ENCODE results near the gene STRBP. TPM values are rescaled to one million over a fixed set of nuclear protein-coding genes. Genes with fewer than 3 reads are reported as not detected.
"Not testable (repeated sequence)": the region's sequence is repeated elsewhere in the genome, so short reads cannot be mapped to it uniquely, and the experiment has no call there.

Gene STRBP
- total RNA-seq, 2 experiments from 2014 or later: 31.6 to 34.8 TPM

DNA sequence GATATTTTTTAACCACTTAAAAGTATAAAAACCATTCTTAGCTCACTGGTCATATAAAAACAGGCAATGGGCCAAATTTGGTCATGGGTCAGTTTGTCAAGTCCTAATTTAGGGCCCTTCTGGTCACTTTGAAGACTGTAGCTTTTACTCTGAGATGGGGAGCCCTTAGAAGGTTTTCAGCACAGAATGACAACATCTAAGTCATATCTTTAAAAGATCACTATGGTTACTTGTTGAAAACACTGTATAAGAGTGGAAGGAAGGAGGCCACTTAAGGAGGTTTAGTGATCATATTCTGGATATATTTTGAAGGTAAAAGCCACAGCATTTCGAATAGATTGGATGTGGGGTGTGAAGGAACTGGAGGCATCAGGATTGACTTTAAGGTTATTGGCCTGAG lies 76.7 kb downstream of the STRBP start:
- DNase-seq (no peak), ATAC-seq (no peak)
- Mint-ChIP-seq H3K4me3 (no peak overlapping the region), H3K36me3 (ENCODE audit: low read depth) (peaks cover 4% of the 10 kb centered on the region), H3K4me1 (no peaks in the 10 kb centered on the region), H3K27me3 (no peaks in the 10 kb centered on the region), H3K27ac (no peak overlapping the region), H3K9me3 (ENCODE audit: low read depth) (peaks cover 3% of the 10 kb centered on the region)
- intact Hi-C loops (cut with DNase I, micrococcal nuclease): no loop called here
- ChIA-PET POLR2A (no interaction called here), CTCF (no interaction called here)

DNA sequence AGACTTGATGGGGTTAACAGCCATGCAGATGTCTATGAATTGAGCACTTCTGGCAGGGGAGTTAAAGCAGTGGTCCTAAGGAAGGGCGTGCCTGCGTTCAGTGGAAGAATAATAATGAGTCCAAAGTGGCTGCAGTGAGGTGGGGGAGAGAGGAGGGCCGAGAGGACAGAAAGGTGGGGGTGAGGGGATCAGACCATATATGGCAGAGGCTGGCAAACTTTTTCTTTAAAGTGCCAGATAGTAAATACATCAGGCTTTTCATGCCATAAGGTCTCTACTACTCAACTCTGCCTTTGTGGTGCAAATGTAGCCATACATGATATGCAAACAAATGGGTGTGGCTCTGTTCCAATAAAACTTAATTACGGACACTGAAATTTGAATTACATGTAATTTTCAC lies 77.1 kb downstream of the STRBP start:
- ChIA-PET POLR2A (no interaction called here), CTCF (no interaction called here)
- H3K36me3 Mint-ChIP-seq (ENCODE audit: low read depth): peaks cover 4% of the 10 kb centered on the region
- DNase-seq: no peak
- H3K27ac Mint-ChIP-seq: no peak overlapping the region
- ATAC-seq: no peak
- H3K4me1 Mint-ChIP-seq: no peaks in the 10 kb centered on the region
- H3K9me3 Mint-ChIP-seq (ENCODE audit: low read depth): peaks cover 3% of the 10 kb centered on the region
- H3K27me3 Mint-ChIP-seq: no peaks in the 10 kb centered on the region
- no peak overlapping the region for H3K4me3 Mint-ChIP-seq
- intact Hi-C loops (cut with DNase I, micrococcal nuclease): no loop called here

DNA sequence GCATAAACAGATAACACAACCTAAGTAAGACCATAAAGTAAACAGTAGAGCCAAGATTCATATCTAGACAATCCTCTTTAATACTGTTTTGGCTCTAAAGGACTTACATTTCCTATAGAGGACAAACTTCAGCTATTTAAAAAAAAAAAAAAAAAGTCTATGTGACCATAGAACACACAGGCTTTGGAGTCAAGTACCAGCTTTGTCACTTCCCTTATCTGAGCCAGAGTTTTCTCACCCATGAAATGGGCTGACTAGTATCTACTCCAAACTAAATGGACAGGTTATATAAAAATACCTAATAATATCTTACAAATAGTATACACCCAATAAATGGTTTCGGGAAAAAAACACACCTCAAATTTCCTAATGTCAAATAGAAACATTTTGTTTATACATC lies 81.3 kb downstream of the STRBP start:
- no peak for DNase-seq
- intact Hi-C loops (cut with DNase I, micrococcal nuclease): no loop called here
- H3K4me3 Mint-ChIP-seq: no peak overlapping the region
- H3K9me3 Mint-ChIP-seq (ENCODE audit: low read depth): peaks cover 3% of the 10 kb centered on the region
- H3K36me3 Mint-ChIP-seq (ENCODE audit: low read depth): peaks cover 4% of the 10 kb centered on the region
- H3K27me3 Mint-ChIP-seq: no peaks in the 10 kb centered on the region
- ChIA-PET POLR2A (no interaction called here), CTCF (interaction anchor here (0.8 kb wide), 1 partner anchor 162 kb away, joined by 3 read pairs; no protein-coding TSS in a partner anchor)
- no peak for ATAC-seq
- H3K4me1 Mint-ChIP-seq: no peaks in the 10 kb centered on the region
- H3K27ac Mint-ChIP-seq: no peak overlapping the region

DNA sequence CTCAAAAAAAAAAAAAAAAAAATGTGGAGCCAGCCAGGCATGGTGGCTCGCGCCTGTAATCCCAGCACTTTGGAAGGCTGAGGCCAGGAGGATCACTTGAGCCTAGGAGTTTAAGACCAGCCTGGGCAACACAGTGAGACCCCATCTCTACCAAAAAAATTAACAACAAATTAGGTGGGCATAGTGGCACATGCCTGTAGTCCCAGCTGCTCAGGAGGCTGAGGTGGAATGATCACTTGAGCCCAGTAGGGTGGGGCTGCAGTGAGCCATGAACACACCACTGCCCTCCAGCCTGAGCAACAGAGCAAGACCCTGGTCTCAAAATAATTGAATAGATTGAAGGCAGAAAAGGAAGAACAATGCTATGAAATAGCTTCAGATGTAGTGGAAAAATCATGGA lies 82.4 kb downstream of the STRBP start:
- ATAC-seq; H3K4me3 Mint-ChIP-seq; H3K36me3 Mint-ChIP-seq (ENCODE audit: low read depth); POLR2A ChIA-PET; H3K9me3 Mint-ChIP-seq (ENCODE audit: low read depth); H3K4me1 Mint-ChIP-seq; intact Hi-C loops (cut with DNase I, micrococcal nuclease); H3K27ac Mint-ChIP-seq; DNase-seq; H3K27me3 Mint-ChIP-seq: not testable (repeated sequence)
- CTCF ChIA-PET: interaction anchor here (0.7 kb wide), 1 partner anchor 149 kb away, joined by 3 read pairs; no protein-coding TSS in a partner anchor

DNA sequence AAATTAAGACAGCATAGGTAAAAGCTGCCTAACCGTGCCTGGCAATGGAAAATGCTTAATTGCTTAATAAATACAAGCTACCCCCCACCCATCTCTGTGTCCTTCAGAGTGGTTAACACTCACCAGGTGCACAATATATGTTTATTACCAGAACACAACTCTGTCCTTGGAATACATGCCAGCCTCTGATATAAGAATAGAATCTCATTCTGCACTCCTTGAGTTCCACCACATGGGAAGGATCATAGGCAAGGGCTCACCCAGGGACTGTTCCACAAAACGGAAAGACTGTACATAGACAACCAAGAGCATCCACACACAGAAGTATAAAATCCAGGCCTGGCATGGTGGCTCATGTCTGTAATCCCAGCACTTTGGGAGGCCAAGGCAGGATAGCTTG lies 91.4 kb downstream of the STRBP start:
- no peak overlapping the region for H3K4me3 Mint-ChIP-seq
- H3K27me3 Mint-ChIP-seq: no peaks in the 10 kb centered on the region
- no peak overlapping the region for H3K27ac Mint-ChIP-seq
- H3K36me3 Mint-ChIP-seq (ENCODE audit: low read depth): peaks cover 25% of the 10 kb centered on the region
- no peaks in the 10 kb centered on the region for H3K9me3 Mint-ChIP-seq (ENCODE audit: low read depth)
- ATAC-seq: no peak
- peaks cover 3% of the 10 kb centered on the region for H3K4me1 Mint-ChIP-seq
- no peak for DNase-seq
- ChIA-PET POLR2A (no interaction called here), CTCF (interaction anchor here (2.0 kb wide), 1 partner anchor 9 kb away, joined by 6 read pairs; no protein-coding TSS in a partner anchor)
- intact Hi-C loops (cut with DNase I, micrococcal nuclease): no loop called here

GRCh38 chr9:123175854-123176629 lies 92.3 kb downstream of the STRBP start:
- peaks cover 25% of the 10 kb centered on the region for H3K36me3 Mint-ChIP-seq (ENCODE audit: low read depth)
- ATAC-seq: no peak
- no peak overlapping the region for H3K27ac Mint-ChIP-seq
- no peak overlapping the region for H3K4me3 Mint-ChIP-seq
- intact Hi-C loops (cut with DNase I, micrococcal nuclease): no loop called here
- DNase-seq: no peak
- H3K9me3 Mint-ChIP-seq (ENCODE audit: low read depth): no peaks in the 10 kb centered on the region
- CTCF ChIA-PET: interaction anchor here (2.0 kb wide), 1 partner anchor 8 kb away, joined by 6 read pairs; no protein-coding TSS in a partner anchor
- peaks cover 3% of the 10 kb centered on the region for H3K4me1 Mint-ChIP-seq
- H3K27me3 Mint-ChIP-seq: no peaks in the 10 kb centered on the region
- POLR2A ChIA-PET: no interaction called here

DNA sequence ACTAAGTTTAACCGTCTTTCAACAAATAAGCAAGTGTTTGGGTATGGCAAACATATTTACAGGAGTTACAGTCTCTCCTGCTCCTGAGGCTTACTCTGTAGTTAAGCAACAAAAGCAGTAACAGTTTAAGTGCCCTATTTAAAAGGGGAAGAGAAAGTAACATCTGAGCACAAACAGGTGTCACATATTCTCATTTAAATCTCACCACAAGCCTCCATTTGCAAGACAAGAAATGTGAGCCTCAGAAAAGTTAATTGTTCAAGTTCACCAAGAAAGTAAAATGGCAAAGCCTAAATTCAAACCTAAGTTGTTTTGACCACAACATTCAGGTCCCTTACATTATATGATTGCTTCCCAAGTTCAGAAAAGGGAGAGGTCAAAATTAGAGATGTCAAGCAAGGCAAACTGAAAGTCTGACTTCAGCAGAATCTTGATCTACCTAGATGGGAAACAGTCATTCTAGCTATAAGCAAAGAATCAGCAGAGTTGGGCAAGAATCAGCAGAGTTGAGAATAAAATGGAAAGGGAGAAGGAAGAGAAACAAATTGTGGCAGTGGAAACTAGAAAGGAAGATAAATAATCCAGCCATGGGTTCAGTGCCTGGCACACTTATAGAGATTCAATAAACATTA lies 93.4 kb downstream of the STRBP start:
- H3K4me1 Mint-ChIP-seq: peaks cover 3% of the 10 kb centered on the region
- DNase-seq (no peak), ATAC-seq (no peak)
- intact Hi-C loops (cut with DNase I, micrococcal nuclease): no loop called here
- H3K36me3 Mint-ChIP-seq (ENCODE audit: low read depth): peaks cover 22% of the 10 kb centered on the region
- ChIA-PET POLR2A (no interaction called here), CTCF (interaction anchor here (0.6 to 1.0 kb wide), 3 partner anchors 12 to 225 kb away, joined by 3 to 5 read pairs (median 3); no protein-coding TSS in a partner anchor)
- no peak overlapping the region for H3K27ac Mint-ChIP-seq
- H3K4me3 Mint-ChIP-seq: no peak overlapping the region
- no peaks in the 10 kb centered on the region for H3K9me3 Mint-ChIP-seq (ENCODE audit: low read depth)
- no peaks in the 10 kb centered on the region for H3K27me3 Mint-ChIP-seq

DNA sequence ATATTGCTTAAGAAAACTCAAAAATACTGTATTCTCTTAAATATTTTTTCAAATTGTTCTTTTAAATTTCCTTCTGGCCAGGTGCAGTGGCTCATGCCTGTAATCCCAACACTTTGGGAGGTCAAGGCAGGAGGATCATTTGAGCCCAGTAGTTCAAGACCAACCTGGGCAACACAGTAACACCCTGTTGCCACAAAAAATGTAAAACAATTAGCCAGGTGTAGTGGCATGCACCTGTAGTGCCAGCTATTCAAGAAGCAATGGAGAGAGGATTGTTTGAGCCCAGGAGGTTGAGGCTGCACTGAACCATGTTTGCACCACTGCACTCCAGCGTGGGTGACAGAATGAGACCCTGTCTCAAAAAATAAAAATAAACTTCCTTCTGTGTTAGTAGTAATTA lies 94.3 kb downstream of the STRBP start:
- intact Hi-C loops (cut with DNase I, micrococcal nuclease): no loop called here
- DNase-seq (no peak), ATAC-seq (no peak)
- Mint-ChIP-seq H3K27ac (no peak overlapping the region), H3K27me3 (no peaks in the 10 kb centered on the region), H3K36me3 (ENCODE audit: low read depth) (peaks cover 21% of the 10 kb centered on the region), H3K4me1 (peaks cover 3% of the 10 kb centered on the region), H3K9me3 (ENCODE audit: low read depth) (no peaks in the 10 kb centered on the region), H3K4me3 (no peak overlapping the region)
- ChIA-PET POLR2A (interaction anchor here (0.6 kb wide), 1 partner anchor 23 kb away, joined by 3 read pairs; no protein-coding TSS in a partner anchor), CTCF (interaction anchor here (1.0 kb wide), 1 partner anchor 11 kb away, joined by 5 read pairs; no protein-coding TSS in a partner anchor)

DNA sequence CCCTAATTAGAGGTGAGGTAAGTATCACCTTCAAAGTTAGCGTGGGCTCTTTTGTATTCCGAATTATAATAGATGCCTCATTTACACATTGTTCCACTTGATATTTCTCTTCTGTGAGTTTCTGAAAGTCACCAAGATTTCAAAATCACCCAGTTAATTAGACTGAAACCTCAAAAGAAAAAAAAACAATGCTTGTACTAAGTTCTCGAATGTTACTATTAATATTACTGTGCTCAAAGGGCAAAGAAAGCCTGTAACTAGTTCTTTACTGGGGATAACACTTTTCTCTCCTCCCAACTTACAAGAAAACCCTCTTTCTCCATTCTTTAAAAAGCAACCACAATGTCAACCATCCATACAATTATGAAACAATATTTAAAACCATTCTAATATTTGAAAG lies 98.5 kb downstream of the STRBP start:
- ATAC-seq (no peak), DNase-seq (no peak)
- intact Hi-C loops (cut with DNase I, micrococcal nuclease): no loop called here
- Mint-ChIP-seq H3K27me3 (no peaks in the 10 kb centered on the region), H3K36me3 (ENCODE audit: low read depth) (peaks cover 12% of the 10 kb centered on the region), H3K9me3 (ENCODE audit: low read depth) (no peaks in the 10 kb centered on the region), H3K27ac (no peak overlapping the region), H3K4me1 (peaks cover 4% of the 10 kb centered on the region), H3K4me3 (no peak overlapping the region)
- ChIA-PET CTCF (no interaction called here), POLR2A (no interaction called here)

- intact Hi-C loops (cut with DNase I, micrococcal nuclease): no loop called here
- Mint-ChIP-seq H3K4me1 (peaks cover 4% of the 10 kb centered on the region), H3K27ac (no peak overlapping the region), H3K9me3 (ENCODE audit: low read depth) (no peaks in the 10 kb centered on the region), H3K36me3 (ENCODE audit: low read depth) (peaks cover 9% of the 10 kb centered on the region), H3K27me3 (no peaks in the 10 kb centered on the region), H3K4me3 (no peak overlapping the region)
- no peak for ATAC-seq
- ChIA-PET CTCF (interaction anchor here (0.7 to 1.4 kb wide), 4 partner anchors 9 to 182 kb away, joined by 3 to 6 read pairs (median 4); no protein-coding TSS in a partner anchor), POLR2A (no interaction called here)
- no peak for DNase-seq
These were observed 99.8 kb downstream of the STRBP start for GRCh38 chr9:123168586-123168985.

DNA sequence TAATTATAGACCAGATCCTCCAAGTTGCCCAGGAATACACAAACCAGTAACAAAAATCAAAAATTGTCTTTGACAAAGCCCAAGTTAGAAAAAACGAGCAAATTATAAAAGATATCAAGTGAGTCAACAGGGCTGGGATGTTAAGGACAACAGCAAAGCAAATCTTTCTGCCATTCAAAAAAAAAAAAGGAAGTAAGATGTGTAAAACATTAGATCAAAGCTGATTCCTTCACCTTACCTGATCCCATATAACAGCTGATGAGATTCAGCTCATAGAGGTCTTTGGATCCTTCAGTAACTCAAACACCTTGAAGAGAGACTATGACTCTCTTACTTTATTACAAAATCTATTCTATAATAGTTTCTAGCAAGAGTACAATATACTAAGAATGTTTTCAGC lies 100.9 kb downstream of the STRBP start:
- ChIA-PET CTCF (interaction anchor here (1.0 to 1.4 kb wide), 2 partner anchors 10 to 187 kb away, joined by 4 to 6 read pairs; no protein-coding TSS in a partner anchor), POLR2A (interaction anchor here (0.6 to 0.7 kb wide), 2 partner anchors 14 to 181 kb away, joined by 3 to 4 read pairs; no protein-coding TSS in a partner anchor)
- Mint-ChIP-seq H3K4me3 (no peak overlapping the region), H3K4me1 (peaks cover 4% of the 10 kb centered on the region), H3K27me3 (no peaks in the 10 kb centered on the region), H3K36me3 (ENCODE audit: low read depth) (peaks cover 8% of the 10 kb centered on the region), H3K27ac (no peak overlapping the region), H3K9me3 (ENCODE audit: low read depth) (no peaks in the 10 kb centered on the region)
- intact Hi-C loops (cut with DNase I, micrococcal nuclease): no loop called here
- no peak for DNase-seq
- no peak for ATAC-seq

GRCh38 chr9:123165813-123166212 lies 102.6 kb downstream of the STRBP start:
- H3K4me1 Mint-ChIP-seq: peaks cover 4% of the 10 kb centered on the region
- no peaks in the 10 kb centered on the region for H3K27me3 Mint-ChIP-seq
- intact Hi-C loops (cut with DNase I, micrococcal nuclease): loop anchor here in 1 of 2 experiments (2.0 kb wide), 1 partner anchor 27 kb away; no protein-coding TSS in a partner anchor
- H3K36me3 Mint-ChIP-seq (ENCODE audit: low read depth): peaks cover 7% of the 10 kb centered on the region
- DNase-seq (no peak), ATAC-seq (no peak)
- no peak overlapping the region for H3K27ac Mint-ChIP-seq
- no peak overlapping the region for H3K4me3 Mint-ChIP-seq
- ChIA-PET POLR2A (no interaction called here), CTCF (interaction anchor here (0.6 kb wide), 1 partner anchor 45 kb away, joined by 3 read pairs; no protein-coding TSS in a partner anchor)
- H3K9me3 Mint-ChIP-seq (ENCODE audit: low read depth): no peaks in the 10 kb centered on the region

All from activated CD4-positive, alpha-beta T cell treated with anti-CD3 and anti-CD28 coated beads for 36 hours (primary cell).